ENCODE results near the gene TRPV3.

GRCh38 chr17:3554440-3554839 is 3.2 kb downstream of the TRPV3 start:
- TF ChIP-seq CTCF (IDR thresholded peaks at IDR 0.05; ENCODE audit: low read length): no peak
- no peak for TF ChIP-seq EZH2 (IDR thresholded peaks at IDR 0.05; ENCODE audit: borderline replicate concordance, low read length)
